Urothelium cell line (cell line): ENCODE measurements around the gene NBPF3.
"Not testable (repeated sequence)": the region's sequence is repeated elsewhere in the genome, so short reads cannot be mapped to it uniquely, and the experiment has no call there.

Experiments
- DNase-seq: peaks from one replicate; pipeline ENCODE4 v3.0.0; 2011; ENCODE audit warnings: low spot score, mixed read lengths
- FAIRE-seq: peaks from 2 replicates; lab custom pipeline; 2011; peaks lifted over from hg19 to GRCh38; lab: Jason Lieb, UNC

Gene NBPF3

DNA sequence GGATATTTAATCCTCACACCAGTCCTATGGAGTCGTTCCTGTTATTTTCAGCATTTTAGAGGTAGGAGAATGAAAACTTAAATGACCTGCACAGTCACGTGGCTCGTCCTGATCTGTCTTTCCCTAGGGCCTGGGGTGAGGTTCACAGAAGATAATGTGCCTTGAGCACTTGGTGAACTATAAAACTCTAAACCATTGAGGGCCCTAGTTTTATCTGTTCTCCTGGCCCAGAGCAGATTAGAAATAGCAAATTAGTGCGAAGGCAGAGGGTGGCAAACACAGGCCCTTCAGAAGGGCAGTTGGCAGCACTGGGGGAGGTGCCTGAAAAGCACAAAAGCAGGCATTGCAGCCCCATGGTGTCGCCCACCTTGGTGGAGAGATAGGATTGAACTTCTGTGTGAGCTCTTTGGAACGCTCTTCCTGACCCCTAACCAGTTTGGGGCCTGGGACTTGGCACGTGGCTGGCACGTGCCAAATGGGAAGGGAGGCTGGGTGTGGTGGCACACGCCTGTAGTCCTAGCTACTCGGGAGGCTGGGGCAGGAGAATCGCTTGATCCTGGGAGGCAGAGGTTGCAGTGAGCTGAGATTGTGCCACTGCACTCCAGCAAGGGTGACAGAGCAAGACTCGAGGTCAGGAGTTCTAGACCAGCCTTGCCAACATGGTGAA is 1.2 kb upstream of the NBPF3 start:
- DNase-seq, FAIRE-seq: not testable (repeated sequence)

GRCh38 chr1:21439345-21439720 is 604 bp upstream of the NBPF3 start:
- FAIRE-seq = no peak
- DNase-seq = no peak

DNA sequence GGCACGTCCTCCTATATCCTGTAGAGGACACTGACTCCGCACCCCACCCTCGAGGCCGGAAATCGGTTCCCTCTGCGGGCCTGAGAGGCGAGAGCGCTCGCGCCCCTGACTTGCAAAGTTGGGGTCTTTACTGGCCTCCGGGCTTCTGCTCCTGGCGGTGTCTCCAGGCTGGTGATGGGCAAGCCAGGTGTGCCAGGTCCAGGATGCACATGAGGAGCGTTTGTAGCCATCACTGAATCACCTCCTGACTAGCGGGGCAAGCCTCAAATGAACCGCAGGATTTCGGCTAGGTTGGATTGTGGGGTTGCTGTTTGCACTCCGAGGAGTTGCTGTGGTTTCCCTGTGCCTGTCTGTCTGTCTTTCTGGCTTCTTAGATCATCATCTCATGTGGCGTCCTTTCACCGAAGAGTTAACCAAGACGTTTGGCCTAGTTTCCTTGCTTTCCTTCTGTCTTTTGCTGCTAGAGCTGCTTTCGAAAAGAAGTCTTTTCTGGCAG is 741 bp downstream of the NBPF3 start:
- not testable (repeated sequence) for FAIRE-seq, DNase-seq

DNA sequence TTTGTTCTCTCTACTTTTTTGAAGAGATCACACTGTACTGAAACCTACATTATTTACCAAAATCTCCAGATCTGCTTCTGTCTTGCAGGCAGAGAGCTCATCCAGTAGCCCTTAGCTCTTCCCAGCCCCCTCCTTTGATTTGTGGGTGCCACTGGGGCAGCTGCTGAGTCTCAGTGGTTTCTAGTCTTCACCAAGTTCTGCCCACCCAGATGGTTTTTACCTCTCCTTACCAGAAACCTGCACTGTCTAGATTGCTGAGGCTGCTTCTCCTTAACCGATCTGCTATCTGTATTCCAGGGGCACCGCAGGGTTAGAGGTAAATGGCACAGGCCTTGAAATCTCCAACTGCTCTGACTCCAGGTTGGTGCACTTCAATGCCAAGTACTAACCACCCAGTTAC is 6.7 kb downstream of the NBPF3 start:
- DNase-seq, FAIRE-seq: not testable (repeated sequence)

DNA sequence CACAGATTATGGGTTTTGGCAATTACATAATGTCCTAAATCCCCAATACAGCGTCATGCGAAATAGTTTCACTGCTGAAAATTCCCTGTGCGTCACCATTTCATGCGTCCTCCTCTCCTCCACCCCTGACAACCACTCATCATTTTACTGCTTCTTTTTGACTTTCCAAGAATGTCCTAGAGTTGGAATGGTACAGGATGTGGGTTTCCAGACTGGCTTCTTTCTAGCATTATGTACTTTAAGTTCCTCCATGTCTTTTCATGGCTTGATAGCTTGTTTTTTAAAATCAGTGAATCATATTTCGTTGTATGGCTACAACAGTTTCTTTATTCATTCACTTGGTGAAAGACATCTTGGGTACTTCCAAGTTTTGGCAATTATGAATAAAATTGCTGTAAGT is 7.4 kb downstream of the NBPF3 start:
- DNase-seq (no peak), FAIRE-seq (no peak)

- DNase-seq = no peak
- FAIRE-seq = no peak
Measured at GRCh38 chr1:21449906-21450305, 10.0 kb downstream of the NBPF3 start.

GRCh38 chr1:21451212-21451611 is 11.3 kb downstream of the NBPF3 start:
- FAIRE-seq = no peak
- DNase-seq = no peak

DNA sequence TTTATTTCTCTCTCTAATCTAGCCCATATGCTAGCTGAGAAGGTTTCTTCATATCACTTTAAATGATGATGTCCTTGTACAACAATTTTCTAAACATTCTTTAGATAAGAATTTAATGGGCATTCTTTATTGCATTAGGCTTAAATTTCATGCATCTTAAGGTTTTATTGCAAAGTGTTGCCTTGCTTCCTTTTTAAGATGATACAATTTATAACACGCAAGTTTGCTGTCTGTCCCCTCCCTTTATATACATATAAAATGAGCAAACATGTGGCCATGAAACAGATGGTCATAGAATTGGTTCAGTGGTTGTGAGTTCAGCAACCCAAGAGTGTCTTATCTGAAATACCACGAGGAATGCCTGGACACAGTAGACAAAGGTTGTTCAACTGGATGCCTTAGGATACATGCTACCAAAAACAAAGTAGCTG is 12.1 kb downstream of the NBPF3 start:
- DNase-seq (no peak), FAIRE-seq (no peak)

- DNase-seq, FAIRE-seq: not testable (repeated sequence)
Measured at GRCh38 chr1:21453964-21454614, 14.2 kb downstream of the NBPF3 start.

- not testable (repeated sequence) for FAIRE-seq, DNase-seq
Measured at GRCh38 chr1:21454904-21455303, 15.0 kb downstream of the NBPF3 start.

- no peak for DNase-seq
- FAIRE-seq = no peak
Measured at GRCh38 chr1:21457654-21458053, 17.7 kb downstream of the NBPF3 start.

- not testable (repeated sequence) for FAIRE-seq, DNase-seq
Measured at GRCh38 chr1:21465127-21465526, 25.2 kb downstream of the NBPF3 start.

DNA sequence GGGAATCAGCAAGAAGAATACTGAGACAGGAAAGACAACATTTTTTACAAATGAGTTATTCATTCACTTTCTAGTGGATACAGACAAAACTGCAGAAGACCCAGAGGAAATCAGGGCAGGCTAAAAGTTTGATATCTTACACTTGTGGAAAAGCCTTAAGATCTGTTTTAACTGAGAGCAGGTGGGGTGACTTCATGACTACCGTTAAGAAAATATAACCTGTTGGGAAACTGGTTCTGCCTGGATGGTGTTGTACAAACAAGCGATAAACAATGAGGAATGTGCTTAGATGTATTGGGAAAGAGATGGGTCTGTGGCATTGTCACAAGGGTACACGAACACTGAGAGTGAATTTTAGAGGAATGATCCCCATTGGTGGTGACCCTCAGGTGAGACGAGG is 28.0 kb downstream of the NBPF3 start:
- not testable (repeated sequence) for DNase-seq, FAIRE-seq

GRCh38 chr1:21468599-21468998 is 28.7 kb downstream of the NBPF3 start:
- FAIRE-seq (no peak), DNase-seq (no peak)

GRCh38 chr1:21469581-21469980 is 29.6 kb downstream of the NBPF3 start:
- no peak for FAIRE-seq
- DNase-seq = no peak

GRCh38 chr1:21472861-21473260 is 32.9 kb downstream of the NBPF3 start:
- FAIRE-seq = no peak
- no peak for DNase-seq

- no peak for FAIRE-seq
- no peak for DNase-seq
Measured at GRCh38 chr1:21478356-21478755, 38.4 kb downstream of the NBPF3 start.

DNA sequence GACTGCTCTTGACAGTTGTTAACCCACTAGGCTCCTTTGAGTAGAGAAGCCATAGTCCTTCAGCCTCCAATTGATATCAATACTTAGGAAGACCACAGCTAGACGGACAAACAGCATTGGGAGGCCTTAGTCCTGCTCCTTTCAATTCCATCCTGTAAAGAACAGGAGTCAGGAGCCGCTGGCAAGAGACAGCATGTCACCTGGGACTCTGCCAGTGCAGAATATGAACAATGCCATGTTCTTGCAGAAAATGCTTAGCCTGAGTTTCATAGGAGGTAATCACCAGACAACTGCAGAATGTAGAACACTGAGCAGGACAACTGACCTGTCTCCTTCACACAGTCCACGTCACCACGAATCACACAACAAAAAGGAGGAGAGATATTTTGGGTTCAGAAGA is 43.9 kb downstream of the NBPF3 start:
- not testable (repeated sequence) for DNase-seq, FAIRE-seq

DNA sequence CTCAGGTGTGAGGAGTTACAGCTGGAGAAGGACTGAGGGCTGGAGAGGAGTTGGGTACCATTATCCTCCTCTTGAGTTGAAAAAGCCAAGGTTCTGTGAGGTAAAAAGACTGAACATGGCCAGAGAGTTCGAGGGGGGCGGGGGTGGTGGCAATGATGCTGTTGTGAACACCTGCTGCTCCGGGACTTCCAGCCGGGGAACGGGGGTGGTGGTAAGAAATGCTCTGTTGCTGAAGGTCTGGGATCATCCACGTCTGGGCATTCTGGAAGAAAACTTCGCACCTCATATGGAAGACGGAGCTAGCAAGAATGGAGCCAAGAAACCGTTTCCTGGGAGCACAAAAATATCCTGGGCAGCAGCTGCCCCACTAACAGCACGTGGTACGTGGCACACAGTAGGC is 49.2 kb downstream of the NBPF3 start:
- FAIRE-seq (no peak), DNase-seq (no peak)

DNA sequence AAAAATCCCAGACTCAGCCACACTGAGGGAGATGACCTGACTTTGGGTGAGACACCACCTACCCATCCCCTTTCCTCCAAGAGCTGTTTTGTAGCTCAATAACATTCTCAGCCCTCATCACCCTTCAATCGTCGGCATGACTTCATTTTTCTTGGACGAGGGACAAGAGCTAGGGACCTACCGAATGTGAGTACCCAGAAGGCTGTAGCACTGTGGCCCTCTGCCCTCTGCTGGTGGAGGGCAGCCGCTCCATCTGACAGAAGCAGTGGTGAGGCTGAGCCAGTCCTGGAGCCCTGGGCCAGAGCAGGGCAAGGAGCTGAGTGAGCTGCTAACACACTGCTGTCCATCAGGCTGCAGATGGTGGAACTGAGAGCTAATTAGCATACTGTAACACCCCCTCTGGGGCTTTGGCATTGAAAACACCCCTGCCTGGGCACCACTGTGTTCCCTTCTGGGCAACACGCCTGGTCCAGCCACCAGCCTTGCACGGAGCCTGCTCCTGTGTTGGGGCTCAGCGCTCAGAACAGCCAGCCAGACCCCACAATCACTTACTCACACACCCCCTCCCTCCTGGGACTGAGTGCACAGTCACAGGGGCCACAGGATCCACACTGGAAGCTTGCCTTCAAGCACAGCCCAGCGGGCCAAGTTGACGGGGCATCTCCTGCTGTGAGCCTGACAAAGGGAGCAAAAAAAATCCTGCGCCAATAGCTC is 51.0 kb downstream of the NBPF3 start:
- DNase-seq (peak; percentile 66), FAIRE-seq (peak; percentile 73)

DNA sequence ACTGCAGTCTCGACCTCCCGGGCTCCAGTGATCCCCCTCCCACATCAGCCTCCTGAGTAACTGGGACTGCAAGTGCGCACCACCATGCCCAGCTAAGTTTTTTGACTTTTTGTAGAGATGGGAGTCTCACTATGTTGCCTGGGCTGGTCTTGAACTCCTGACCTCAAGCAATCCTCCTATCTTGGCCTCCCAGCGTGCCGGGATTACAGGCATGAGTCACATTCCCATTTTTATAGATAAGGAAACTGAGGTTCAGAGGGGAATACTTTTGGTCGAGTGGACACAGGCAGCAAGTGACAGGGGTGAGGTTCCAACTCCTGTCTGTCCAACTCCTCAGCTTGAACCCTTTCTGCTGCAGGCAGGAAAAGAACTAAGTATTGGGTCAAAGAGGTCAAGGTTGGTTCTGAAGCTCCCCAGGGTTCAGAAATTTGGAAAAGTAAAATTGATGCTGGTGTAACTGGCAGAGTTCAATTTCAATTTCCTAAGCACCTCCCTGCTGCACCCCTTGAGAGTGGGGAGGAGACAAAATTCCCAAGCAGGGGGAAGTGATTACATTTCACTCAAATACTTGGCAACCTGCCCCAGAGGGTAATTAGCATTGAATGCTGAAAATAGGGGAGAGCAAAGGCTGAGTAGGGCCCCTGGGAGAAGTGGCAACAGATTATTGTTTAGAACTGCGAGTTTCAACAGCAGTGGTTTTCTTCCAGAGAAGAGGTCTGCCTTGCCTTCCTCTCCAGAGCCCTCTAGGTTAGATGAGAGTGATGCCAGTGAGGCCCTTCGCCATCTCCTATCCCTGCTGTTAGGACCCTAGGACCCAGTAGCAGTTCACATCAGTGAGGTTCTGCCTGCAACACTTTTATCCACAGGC is 51.8 kb downstream of the NBPF3 start:
- FAIRE-seq = no peak

More for the DNA sequence above, 51.8 kb downstream of the NBPF3 start:
- no peak for DNase-seq
